ENCODE data around the gene FALEC. TPM values are rescaled to one million over a fixed set of nuclear protein-coding genes. Genes with fewer than 3 reads are reported as not detected.

The FALEC gene
- total and polyA plus RNA-seq, 9 of the 15 experiments (the other 6 are each of a cell fraction or from before 2014, with no cell fraction given), result 0.15 to 1.8 (median 0.53) TPM; not detected in 5

DNA sequence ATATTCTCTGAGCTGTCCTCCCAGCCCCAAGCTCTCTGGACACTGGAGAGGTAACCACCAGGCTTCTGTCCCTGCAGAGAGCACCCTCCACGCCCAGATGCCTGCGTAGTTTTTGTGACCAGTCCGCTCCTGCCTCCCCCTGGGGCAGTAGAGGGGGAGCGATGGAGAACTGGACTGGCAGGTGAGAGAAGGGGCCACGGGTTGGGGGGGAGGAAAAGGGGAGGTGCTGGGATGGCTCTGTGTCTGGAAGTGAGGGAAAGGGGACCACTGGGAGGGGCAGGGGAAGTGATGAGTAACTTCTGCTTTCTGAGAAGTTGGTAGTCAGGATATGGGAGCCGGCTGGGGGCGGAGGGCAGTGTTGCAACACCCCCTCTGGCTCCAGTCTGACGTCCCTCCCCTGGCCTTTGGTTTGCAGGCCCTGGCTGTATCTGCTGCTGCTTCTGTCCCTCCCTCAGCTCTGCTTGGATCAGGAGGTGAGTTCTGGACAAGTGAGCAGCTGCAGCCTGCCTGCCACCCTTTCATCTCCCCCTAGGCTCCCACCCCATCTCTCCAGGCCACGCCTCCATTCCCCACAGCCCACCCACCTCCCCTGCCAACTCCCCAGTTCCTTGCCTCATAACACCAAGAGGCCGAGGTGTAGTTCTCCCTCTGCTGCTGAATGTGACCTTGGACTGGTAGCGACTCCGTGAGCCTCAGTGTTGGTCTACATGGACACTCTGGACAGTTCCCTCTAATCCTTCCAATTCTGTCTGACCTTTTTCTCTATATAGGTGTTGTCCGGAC is 36.8 kb downstream of the FALEC start (continued):
- TF ChIP-seq TCF7 (IDR thresholded peaks at IDR 0.05; ENCODE audit: borderline replicate concordance), result no peak
- TF ChIP-seq ZC3H11A (IDR thresholded peaks at IDR 0.05; ENCODE audit: low read depth, low read length), result no peak
- peak; percentile 50 for TF ChIP-seq TAF1 (IDR thresholded peaks at IDR 0.05; ENCODE audit: control insufficient read depth, extremely low read depth, insufficient read depth, low read length, severe bottlenecking)
- TF ChIP-seq, protein P1, sequence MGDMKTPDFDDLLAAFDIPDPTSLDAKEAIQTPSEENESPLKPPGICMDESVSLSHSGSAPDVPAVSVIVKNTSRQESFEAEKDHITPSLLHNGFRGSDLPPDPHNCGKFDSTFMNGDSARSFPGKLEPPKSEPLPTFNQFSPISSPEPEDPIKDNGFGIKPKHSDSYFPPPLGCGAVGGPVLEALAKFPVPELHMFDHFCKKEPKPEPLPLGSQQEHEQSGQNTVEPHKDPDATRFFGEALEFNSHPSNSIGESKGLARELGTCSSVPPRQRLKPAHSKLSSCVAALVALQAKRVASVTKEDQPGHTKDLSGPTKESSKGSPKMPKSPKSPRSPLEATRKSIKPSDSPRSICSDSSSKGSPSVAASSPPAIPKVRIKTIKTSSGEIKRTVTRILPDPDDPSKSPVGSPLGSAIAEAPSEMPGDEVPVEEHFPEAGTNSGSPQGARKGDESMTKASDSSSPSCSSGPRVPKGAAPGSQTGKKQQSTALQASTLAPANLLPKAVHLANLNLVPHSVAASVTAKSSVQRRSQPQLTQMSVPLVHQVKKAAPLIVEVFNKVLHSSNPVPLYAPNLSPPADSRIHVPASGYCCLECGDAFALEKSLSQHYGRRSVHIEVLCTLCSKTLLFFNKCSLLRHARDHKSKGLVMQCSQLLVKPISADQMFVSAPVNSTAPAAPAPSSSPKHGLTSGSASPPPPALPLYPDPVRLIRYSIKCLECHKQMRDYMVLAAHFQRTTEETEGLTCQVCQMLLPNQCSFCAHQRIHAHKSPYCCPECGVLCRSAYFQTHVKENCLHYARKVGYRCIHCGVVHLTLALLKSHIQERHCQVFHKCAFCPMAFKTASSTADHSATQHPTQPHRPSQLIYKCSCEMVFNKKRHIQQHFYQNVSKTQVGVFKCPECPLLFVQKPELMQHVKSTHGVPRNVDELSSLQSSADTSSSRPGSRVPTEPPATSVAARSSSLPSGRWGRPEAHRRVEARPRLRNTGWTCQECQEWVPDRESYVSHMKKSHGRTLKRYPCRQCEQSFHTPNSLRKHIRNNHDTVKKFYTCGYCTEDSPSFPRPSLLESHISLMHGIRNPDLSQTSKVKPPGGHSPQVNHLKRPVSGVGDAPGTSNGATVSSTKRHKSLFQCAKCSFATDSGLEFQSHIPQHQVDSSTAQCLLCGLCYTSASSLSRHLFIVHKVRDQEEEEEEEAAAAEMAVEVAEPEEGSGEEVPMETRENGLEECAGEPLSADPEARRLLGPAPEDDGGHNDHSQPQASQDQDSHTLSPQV (IDR thresholded peaks at IDR 0.05), result peak; percentile 48; the same call in 1 of the 2 replicates
- TF ChIP-seq POLR2A (conservative IDR thresholded peaks at IDR 0.05), result peak; percentile 53; the same call in 1 of the 2 replicates
- TF ChIP-seq, protein P2, sequence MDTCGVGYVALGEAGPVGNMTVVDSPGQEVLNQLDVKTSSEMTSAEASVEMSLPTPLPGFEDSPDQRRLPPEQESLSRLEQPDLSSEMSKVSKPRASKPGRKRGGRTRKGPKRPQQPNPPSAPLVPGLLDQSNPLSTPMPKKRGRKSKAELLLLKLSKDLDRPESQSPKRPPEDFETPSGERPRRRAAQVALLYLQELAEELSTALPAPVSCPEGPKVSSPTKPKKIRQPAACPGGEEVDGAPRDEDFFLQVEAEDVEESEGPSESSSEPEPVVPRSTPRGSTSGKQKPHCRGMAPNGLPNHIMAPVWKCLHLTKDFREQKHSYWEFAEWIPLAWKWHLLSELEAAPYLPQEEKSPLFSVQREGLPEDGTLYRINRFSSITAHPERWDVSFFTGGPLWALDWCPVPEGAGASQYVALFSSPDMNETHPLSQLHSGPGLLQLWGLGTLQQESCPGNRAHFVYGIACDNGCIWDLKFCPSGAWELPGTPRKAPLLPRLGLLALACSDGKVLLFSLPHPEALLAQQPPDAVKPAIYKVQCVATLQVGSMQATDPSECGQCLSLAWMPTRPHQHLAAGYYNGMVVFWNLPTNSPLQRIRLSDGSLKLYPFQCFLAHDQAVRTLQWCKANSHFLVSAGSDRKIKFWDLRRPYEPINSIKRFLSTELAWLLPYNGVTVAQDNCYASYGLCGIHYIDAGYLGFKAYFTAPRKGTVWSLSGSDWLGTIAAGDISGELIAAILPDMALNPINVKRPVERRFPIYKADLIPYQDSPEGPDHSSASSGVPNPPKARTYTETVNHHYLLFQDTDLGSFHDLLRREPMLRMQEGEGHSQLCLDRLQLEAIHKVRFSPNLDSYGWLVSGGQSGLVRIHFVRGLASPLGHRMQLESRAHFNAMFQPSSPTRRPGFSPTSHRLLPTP (IDR thresholded peaks at IDR 0.05; ENCODE audit: borderline replicate concordance, extremely low read depth, insufficient read length), result no peak
- TF ChIP-seq THRAP3 (IDR thresholded peaks at IDR 0.05; ENCODE audit: borderline replicate concordance), result no peak
- TF ChIP-seq MTA2 (IDR thresholded peaks at IDR 0.05; ENCODE audit: low read depth), result no peak
- no peak for TF ChIP-seq KHSRP (IDR thresholded peaks at IDR 0.05)
- TF ChIP-seq ZNF445 (CRISPR knock-in tag; IDR thresholded peaks at IDR 0.05; ENCODE audit: low read depth), result 0 out of 2 replicates have a peak, but pooled peaks have one; percentile 10
- TF ChIP-seq ELF2 (CRISPR knock-in tag; IDR thresholded peaks at IDR 0.05), result no peak
- TF ChIP-seq ZNF124 (CRISPR knock-in tag; IDR thresholded peaks at IDR 0.05), result no peak
- TF ChIP-seq ADNP (tag; IDR thresholded peaks at IDR 0.05), result no peak
- no peak for TF ChIP-seq CHD2 (IDR thresholded peaks at IDR 0.05; ENCODE audit: low read depth, low read length)
- TF ChIP-seq FOXP1 (CRISPR knock-in tag; IDR thresholded peaks at IDR 0.05), result no peak
- no peak for TF ChIP-seq CAMTA2 (CRISPR knock-in tag; conservative IDR thresholded peaks at IDR 0.05)
- no peak for TF ChIP-seq MBD2 (IDR thresholded peaks at IDR 0.05; ENCODE audit: borderline replicate concordance, low read depth)
- TF ChIP-seq ZNF175 (CRISPR knock-in tag; IDR thresholded peaks at IDR 0.05; ENCODE audit: low read depth), result 0 out of 2 replicates have a peak, but pooled peaks have one; percentile 11
- no peak for TF ChIP-seq NFRKB (IDR thresholded peaks at IDR 0.05; ENCODE audit: low read depth)
- no peak for TF ChIP-seq SP2 (IDR thresholded peaks at IDR 0.05; ENCODE audit: extremely low read depth, low read depth, low read length, poor library complexity, severe bottlenecking)
- TF ChIP-seq RBM25 (IDR thresholded peaks at IDR 0.05; ENCODE audit: low read depth, low read length, severe bottlenecking), result no peak

Data from K562 (cell line).